ENCODE data around the gene NT5DC4.

GRCh38 chr2:112679484-112679883 lies 41.3 kb upstream of the NT5DC4 start:
- TF ChIP-seq POLR2A (IDR thresholded peaks at IDR 0.05; ENCODE audit: low read length) (no peak), GATA1 (IDR thresholded peaks at IDR 0.05; ENCODE audit: low read depth, low read length) (no peak)
